ENCODE results near the gene NR3C1.

GRCh38 chr5:143405063-143405848 lies 1.8 kb upstream of the NR3C1 start:
- TF ChIP-seq CTCF (IDR thresholded peaks at IDR 0.05) (peak in 2 of 4 experiments; percentile 18 to 20), POLR2A (IDR thresholded peaks at IDR 0.05) (peak in 1 of 2 donors; percentile 58)

Data from uterus (tissue), 2 donors.